GM21723 (cell line): Measurements from ENCODE around the gene OVOL3.

Experiments used
- ATAC-seq: cut with Tn5 transposase; IDR thresholded peaks from one replicate; pipeline ENCODE4 v1.9.1; 2021; ENCODE audit warnings: mild to moderate bottlenecking, moderate library complexity; ENCODE audit not compliant: unreplicated experiment

Gene OVOL3

DNA sequence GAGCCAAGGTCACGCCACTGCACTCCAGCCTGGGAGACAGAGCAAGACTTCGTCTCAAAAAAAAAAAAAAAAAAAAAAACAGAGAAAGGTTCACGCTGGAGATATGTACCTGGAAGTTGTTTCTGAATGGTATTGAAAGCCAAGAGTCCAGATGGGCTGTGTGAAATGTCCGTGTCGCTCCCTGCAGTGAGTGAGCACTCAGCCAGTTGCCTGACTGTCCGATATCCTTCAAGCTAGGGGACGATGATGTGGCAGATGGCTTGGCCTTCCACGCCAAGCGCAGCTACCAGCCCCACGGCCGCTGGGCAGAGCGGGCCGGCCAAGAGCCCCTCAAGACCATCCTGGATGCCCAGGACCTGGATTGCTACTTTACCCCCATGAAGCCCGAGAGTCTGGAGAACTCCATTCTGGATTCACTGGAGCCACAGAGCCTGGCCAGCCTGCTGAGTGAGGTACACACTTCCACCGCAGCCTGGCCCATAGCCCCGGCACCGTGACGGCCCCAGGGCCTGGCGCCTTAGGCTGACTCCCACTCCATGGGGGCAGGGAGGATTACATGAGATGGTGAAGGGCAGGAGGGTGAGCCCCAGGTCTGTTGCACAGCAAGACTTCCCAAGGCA lies 11.7 kb upstream of the OVOL3 start:
- ATAC-seq = no peak

DNA sequence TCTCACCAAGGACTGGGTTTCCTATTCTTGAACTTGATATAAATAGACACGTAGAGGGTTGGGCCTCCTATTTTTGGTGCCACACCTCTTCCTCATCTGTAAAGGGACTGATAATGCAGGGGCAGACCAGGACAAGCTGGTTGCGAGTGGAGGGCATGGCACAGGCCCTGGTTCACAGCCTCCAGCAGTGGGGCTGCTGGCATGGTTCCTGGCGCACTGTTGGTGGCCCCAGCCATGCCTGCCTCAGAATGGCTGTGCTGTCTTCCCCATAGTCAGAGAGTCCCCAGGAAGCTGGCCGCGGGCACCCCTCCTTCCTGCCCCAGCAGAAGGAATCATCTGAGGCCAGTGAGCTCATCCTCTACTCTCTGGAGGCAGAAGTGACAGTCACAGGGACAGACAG lies 10.5 kb upstream of the OVOL3 start:
- ATAC-seq = no peak

DNA sequence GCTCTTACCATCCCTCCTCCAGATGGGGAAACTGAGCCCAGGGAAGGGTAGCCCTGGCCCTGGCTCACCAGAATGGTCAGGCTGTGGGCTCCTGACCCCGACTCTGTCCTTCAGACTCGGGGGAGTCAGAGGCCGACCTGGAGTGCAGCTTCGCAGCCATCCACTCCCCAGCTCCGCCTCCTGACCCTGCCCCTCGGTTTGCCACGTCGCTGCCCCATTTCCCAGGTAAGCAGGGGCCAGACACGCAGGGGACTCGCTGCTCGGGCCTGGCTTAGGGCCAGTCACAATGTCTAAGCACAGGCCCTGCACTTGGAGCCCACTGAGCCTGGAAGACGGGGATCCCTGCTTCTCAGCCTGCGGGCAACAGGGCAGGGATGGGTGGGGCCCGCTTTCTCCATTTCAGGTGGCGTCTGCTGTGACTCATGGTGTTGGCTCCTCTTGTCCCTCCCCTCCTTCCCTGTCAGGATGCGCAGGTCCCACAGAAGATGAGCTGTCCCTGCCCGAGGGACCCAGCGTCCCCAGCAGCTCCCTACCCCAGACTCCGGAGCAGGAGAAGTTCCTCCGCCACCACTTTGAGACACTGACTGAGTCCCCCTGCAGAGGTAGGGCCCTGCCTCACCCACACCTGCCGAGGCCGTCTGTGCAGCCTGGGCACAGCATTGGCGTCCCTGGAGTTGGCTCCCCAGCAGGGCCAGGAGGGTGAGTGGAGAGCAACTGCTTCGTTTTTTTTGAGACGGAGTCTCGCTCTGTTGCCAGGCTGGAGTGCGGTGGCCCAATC lies 9.2 kb upstream of the OVOL3 start:
- no peak for ATAC-seq

DNA sequence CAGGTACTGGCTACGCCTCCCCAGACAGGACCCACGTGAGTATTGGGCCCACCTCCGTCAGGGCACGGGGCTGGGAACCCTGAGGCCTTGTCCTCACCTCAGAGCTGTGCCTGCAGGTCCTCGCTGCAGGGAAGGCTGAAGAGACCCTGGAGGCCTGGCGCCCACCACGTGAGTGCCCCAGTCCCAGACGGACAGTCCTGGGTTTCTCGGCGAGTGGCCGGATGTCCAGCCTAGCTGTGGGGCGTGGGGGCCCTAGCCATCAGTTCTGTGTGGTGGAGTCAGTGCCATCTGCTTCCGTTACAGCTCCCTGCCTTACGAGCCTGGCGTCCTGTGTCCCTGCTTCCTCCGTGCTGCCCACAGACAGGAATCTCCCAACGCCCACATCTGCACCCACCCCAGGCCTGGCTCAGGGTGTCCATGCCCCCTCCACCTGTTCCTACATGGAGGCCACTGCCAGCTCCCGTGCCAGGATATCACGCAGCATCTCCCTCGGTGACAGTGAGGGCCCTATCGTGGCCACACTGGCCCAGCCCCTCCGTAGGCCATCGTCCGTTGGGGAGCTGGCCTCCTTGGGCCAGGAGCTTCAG lies 7.8 kb upstream of the OVOL3 start:
- no peak for ATAC-seq

DNA sequence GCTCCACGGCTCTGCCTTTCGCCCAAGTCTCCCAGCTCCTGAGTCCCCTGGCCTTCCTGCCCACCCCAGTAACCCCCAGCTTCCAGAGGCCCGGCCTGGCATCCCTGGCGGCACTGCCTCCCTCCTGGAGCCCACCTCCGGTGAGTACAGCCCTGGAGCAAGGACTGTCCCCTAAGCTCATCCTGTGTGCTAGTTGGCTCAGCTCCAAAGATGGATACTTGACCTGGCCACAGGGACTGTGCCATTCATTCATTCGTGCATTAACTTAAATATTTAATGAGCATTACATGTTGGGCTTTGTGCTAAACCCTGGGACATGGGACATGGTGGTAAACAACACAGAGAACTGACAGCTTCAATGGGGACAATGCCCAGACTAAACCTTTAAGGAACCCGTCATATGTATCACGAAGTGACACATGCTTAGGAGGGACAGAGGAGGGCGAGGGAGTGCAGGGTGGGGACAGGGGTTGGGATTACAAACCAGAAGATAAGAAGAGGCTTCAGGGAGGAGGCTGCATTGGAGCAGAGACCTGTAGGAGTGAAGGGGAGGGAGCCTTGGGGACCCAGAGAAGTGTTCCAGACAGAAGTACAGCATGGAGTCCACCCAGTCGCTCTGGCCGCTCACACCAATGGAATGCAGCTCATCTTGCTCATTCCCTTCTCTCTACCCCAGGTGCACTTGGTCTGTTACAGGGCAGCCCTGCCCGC lies 6.9 kb upstream of the OVOL3 start:
- no peak for ATAC-seq

DNA sequence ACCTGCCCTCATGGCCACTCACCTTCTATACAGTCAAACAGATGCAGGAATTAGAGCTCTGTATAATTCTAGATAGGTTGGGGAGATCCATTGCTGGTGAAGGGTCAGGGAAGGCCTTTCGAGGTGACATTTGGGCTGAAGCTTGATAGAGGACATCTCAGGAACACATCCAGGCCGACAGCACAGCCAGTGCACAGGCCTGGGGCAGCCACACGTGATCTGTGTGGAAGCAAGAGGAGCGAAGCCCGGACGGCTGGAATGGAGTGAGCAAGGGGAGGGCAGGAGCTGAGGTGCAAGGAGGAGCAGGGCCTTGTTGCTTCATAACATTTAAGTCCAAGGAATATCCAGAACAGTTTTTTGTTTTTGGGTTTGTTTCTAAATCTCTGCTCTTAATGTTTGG lies 4.5 kb upstream of the OVOL3 start:
- ATAC-seq = no peak

DNA sequence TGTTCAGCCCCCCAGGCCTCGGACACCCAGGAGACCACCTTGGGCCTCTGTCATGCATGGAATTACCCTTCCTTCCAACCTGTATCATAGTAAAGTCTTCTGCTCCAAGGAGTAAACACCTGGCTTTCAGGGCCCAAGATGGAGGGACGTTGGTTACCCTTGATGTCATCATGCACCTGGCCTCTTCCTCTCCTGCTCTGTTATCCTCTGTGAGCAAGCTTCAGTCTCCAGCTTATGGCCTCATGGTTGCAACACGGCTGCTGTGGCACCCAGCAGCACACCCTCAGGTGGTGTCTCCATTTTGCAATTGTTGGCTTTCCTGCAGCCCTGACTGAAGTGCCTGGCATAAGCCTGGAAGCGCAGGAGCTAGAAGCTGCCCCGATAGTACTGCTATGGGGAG lies 4.0 kb upstream of the OVOL3 start:
- no peak for ATAC-seq

DNA sequence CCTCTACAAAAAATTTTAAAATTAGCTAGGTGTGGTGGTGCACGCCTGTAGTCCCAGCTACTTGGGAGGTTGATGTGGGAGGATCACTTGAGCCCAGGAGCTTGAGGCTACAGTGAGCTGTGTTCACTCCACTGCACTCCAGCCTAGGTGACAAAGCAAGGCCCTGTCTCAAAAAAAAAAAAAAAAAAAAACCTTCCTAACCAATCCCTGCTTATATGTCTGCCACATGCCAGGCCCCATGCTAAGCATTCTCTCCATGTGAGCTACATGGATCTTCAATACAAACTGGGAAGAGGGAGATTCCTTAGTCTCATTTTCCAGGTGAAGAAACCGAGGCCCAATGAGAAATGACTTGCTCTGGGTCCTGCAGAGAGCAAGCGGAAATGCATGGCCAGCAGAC lies 2.3 kb upstream of the OVOL3 start:
- no peak for ATAC-seq

DNA sequence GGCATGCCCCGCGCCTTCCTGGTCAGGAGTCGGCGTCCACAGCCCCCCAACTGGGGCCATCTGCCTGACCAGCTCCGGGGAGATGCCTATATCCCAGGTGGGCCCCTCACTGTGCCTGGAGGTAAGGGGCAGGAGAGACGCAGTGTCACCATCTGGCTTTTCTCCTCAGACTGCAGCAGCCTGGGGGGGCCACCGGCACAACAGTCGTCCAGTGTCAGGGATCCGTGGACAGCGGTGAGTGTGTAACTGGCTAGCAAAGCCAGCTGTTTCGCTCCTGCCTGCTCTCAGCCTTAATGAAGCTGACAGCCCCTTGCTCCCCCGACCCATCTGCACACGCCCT lies 227 bp downstream of the OVOL3 start:
- no peak for ATAC-seq

DNA sequence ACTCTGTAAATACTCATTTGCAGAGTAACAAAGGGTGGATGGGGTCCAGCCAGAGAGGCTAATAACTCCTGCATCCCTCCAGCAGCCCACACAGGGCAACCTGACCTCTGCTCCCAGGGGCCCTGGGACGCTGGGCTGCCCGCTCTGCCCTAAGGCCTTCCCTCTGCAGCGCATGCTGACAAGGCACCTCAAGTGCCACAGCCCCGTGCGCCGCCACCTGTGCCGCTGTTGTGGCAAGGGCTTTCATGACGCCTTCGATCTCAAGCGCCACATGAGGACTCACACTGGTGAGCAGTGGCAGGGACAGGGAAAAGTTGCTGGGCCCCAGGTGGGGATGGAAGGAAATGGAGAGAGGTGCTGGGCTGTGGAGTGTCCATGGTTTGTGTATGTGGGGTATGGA lies 1.7 kb downstream of the OVOL3 start:
- ATAC-seq = no peak

DNA sequence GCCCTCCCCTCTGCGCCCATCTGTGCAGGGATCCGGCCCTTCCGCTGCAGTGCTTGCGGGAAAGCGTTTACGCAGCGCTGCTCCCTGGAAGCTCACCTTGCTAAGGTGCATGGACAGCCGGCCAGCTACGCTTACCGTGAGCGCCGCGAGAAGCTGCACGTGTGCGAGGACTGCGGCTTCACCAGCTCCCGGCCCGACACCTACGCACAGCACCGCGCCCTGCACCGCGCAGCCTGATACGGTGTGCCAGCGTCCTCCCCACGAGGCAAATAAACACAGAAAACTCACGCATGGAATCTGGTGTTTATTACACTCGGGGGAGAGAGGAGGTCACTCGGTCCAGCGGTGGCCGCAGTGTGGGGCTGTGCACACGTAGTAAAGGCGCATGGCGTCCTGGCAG lies 2.5 kb downstream of the OVOL3 start:
- no peak for ATAC-seq

DNA sequence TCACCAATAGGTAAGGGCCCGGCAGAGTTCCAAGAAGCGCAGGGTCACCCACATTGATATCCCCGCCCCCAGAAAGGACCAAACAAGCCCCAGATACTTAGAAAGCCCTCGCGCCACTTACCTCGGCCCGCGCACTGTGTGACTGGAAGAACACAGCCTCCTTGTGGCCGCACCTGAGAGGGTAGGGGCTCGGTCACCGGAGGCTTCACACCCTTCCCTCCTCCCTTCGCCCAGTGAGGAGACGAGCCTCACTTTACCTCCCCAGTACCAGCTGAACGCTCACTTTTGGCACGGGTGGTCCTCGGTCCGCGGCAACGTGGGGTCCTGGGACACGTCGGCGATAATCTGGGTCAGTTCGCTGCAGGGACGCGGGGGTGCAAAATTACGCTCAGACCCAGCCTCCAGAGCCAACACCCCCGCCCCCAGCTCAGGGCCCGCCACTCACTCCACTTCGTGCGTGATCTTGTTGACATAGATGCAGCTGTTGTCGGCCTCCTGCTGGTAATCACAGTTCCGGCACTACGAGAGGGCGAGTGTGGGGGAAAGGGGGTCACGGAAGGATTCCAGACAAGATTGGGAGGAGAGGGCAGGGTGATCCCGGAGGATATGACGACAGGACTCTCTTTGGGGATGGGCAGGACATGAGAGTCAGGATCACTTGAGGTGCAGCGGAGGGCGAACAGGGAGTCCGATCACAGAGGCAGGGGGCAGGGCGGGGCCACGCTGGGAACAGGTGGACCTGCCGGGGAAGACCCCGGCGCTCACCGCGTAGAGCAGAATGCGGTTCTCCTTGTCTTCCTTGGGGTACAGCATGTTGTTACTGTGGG lies 3.2 kb downstream of the OVOL3 start:
- no peak for ATAC-seq

DNA sequence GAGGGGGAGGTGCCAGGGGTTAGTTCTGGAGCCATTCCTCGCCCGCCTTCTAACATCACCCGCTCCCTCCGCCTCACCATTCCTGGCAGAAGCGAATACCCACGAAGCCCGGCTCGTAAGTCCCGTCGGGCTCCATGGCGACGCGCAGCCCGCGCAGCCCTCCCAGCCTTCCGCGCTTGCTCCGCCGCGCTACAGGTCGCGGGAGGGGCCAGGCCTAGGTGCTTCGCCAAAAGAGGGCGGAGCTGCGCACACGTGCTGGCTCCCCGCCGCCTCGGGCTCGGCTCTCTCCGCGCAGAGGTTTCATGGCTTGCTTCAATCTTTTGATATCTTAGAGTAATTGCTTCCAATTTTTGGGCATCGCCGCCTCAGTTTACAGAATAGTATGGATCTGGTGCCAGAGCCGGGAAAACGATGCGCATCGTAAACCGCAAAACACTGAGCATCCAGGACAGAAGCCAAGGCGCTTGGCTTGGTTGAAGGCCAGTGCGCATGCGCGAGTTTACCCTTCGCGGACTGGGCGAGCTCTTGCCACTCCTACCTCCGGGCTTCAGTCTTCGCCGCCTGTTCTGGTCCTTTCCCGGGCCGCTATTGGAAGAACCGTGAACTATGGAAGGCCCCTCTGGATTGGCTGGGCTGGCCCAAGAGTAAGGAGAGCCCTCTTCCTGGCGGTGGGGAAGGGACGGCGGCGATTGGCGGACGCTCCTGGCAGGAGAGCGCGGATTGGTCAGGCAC lies 3.9 kb downstream of the OVOL3 start, which contains the start of gene POLR2I:
POLR2I (minus strand) TSS at position 155 of the 732 bp plus-strand sequence; CDS start at position 136, 19 bp downstream.
- peak; percentile 73 for ATAC-seq

DNA sequence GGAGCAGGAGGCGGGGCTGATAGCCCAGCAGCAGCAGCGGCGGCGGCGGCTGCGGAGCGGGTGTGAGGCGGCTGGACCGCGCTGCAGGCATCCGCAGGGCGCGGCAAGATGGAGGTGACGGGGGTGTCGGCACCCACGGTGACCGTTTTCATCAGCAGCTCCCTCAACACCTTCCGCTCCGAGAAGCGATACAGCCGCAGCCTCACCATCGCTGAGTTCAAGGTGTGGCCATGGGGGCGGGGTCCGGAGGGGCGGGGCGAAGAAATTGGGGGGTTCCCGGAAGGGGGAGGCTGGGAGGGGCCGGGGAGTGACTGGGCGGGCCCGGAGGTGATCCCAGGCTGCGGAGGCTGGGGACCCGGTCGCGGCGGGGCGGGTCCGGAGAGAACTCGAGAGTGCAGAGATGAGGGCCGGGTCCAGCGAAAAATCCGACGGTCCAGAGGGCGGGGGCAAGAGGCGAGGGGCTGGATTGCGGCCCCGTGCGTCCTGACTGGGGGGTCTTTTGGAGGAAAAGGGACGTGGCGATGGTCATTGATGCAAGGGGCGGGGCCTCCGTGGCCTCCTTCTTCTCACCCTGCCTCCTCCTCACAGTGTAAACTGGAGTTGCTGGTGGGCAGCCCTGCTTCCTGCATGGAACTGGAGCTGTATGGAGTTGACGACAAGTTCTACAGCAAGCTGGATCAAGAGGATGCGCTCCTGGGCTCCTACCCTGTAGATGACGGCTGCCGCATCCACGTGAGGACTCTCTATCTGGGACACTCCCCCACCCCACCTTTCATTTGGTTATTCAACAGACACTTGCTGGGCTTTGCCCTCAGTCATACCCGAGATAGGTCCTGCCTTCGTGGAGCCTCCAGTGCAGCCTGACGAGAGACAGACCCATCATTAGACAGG lies 4.8 kb downstream of the OVOL3 start, which contains the start of gene TBCB:
TBCB (plus strand) TSS at position 16 of the 891 bp plus-strand sequence; CDS start at position 109, 93 bp downstream.
- ATAC-seq = peak; percentile 28

DNA sequence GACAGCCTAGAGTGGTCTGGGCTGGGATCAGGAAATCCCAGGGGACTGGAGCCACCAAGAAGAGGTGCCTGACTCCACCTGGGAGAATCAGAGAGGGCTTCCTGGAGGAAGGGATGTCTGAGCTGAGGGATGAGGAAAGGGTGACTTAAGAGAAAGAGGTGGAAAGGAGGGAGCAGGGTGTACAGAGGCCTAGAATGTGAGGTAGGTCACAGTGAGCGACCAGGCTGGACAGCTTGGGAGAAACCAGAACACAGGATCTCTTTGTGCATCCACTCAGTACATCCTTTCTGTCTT lies 5.3 kb downstream of the OVOL3 start:
- ATAC-seq = no peak

DNA sequence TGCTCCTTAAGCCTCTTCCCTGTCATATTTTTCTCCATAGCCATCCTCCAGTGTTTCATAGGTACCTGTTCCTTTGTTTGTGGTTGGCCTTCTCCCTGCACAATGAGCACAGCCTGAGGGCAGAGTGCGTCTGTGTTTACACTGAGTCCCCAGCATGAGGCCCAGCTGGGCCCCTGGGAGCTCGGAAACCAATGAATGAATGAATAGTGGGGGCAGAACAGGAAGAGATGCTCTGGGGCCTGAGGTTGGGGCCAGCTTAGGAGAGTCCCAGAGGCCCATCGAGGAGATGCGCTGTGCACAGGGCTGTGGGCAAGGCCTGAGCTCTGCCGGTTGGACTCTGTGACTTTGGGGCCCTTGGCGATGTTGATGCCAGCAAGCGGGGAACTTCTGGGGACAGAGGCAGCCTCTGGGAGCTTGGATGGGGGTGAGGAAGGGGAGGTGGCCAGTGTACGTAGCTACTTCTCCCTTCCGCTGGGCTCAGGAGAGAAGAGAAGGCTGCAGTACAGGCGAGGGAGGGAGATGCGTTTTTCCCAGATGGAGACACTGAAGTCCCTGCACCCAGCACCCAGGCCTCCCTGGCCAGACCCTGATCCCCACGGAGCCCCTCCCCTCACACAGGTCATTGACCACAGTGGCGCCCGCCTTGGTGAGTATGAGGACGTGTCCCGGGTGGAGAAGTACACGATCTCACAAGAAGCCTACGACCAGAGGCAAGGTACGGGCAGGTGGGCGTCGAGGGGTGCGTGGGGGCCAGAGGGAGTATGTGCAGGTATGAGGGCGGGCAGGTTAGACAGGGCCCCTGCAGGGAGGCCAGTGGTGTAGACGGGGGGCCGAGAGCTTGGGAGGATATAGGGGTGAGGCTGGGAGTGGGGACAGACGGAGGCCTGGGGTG lies 9.4 kb downstream of the OVOL3 start:
- no peak for ATAC-seq

DNA sequence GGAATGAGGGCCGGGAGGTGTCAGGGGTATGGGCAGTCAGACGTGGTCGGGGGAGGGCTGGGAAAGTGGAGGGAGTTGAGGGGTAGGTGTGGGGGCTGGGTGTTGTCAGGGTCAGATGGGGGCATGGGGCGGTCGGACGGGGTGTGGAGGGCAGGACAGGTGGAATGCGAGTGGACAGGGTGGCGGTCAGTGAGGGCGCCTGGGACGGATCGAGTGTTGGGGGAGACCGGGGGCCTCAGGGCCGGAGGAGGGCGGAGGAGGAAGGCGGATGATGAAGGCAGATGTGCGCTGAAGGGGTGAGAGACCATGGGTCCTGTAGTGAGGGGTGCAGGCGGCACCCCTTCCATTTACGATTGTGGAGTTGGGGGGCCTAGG lies 10.0 kb downstream of the OVOL3 start:
- ATAC-seq = no peak

DNA sequence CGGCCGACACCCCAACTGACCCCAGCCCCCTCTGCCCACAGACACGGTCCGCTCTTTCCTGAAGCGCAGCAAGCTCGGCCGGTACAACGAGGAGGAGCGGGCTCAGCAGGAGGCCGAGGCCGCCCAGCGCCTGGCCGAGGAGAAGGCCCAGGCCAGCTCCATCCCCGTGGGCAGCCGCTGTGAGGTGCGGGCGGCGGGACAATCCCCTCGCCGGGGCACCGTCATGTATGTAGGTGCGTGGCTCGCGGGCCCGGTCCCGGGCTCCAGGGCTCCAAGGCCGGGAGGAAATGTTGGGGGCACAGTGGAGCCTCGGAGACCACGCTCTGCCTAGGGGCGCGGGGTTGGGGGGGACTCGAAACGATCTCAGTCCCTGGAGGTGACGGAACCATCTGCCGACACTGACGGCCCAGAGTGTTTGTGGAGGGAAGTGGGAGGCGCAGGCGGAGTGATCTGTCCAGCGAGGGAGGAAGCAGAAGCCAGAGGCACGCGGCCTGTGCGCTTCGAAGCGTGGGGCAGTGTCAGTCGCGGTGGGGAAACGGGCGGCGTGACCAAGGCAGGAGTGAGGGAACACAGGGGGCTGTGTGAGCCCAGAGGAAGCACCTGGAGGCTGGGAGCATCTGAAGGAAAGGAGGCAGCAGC lies 10.7 kb downstream of the OVOL3 start:
- ATAC-seq = no peak
